Stimulated activated CD8-positive, alpha-beta memory T cell treated with anti-CD3 and anti-CD28 coated beads, Interleukin-4, amount 100 ng/mL, for 24 hours (primary cell): ENCODE data around the gene CEACAM3.

ENCODE experiments used
- DNase-seq: peaks from one replicate; pipeline ENCODE4 v3.0.0-alpha.2; 2020; ENCODE audit warnings: low read depth

Gene CEACAM3

DNA sequence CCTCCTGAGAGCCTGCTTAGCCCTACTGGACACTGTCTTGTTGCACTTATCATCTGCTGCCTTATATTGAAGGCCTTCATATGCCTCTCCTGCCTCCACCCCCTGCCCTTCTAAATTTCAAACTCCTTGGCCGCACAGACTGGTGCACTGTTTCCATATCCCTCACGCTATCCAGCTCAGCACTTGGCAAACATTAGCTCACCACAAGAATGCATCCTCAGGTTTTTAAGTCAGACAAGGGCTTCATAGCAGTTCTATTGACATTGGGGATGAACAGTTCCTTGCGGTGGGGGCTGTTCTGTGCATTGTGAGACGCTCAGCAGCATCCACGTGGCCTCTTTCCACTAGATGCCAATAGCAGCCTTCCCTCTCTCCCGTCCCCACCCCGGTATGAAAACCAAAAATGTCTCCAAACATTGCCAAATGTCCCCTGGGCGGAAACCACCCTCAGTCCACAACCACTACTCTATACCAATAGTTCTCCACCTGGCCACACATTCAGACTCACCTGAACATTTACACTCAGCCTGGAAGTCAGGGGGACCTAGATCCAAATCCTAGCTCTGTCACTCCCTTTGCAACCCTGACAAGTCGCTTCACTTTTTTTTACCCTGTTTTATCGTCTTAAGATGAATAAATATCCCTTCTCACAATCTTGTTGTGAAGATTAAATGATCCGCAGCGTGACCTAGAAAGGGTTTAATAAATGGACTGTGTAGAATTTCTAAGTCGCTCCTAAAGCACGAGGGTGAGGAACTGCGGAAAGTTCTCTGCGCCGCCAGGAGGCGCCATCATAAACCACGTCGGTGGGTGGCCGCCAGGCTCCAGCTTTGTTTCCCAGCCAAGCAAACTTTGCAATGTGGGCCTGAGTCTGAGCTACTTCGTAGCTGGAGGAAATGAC, 3.6 kb upstream of the CEACAM3 start:
- peak; percentile 51 for DNase-seq

DNA sequence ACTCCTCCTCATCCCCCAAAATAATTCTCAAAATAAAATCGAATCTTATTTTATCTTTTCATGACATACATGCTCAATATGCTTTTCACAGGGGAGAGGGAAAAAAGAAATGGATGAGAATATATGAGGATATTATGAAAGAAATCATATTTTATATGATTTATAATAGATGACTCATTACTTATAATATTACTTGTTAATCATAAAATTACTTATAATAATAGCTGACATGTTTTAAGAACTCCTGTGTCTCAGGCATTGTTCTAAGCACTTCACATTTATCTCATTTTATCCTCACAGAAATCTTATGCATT, 3.0 kb upstream of the CEACAM3 start:
- no peak for DNase-seq

DNA sequence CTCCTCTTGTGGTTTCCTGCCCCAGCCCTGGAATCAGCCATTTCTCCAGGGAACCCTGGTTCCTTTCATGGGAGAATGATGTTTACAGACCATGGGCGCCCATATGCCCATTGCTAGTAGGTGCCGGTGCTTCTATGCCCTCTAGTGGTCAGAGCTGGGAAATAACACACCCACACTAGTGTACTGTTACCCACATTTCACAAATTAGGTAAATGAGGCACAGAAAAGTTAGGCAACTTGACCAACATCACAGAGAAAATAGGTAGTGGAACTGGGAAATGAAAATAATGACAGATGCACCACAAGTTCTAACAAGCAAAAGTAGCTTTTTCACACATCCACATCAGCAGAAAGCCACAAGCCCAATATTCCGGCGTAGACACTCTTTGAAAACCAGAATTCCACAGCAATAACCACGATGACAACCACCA, 1.3 kb upstream of the CEACAM3 start:
- DNase-seq, result peak; percentile 40

DNA sequence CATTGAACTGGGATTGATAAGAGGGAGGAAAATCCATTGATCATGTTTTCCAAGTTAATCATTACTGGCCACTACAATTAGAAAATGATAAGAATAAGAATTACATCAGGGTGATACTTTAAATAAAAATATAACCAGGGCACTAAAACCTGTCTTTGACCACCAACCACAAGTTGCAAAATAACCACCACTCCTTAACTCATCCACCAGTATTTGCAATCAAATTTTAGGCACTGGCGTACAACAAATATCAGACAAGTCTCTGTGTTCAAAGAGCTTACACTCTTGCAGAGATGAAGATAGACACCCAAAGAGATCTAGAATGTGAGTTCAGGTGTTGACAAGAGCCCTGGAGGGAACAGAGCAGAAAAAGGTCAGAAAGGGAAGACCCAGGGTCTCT, 514 bp downstream of the CEACAM3 start:
- no peak for DNase-seq

DNA sequence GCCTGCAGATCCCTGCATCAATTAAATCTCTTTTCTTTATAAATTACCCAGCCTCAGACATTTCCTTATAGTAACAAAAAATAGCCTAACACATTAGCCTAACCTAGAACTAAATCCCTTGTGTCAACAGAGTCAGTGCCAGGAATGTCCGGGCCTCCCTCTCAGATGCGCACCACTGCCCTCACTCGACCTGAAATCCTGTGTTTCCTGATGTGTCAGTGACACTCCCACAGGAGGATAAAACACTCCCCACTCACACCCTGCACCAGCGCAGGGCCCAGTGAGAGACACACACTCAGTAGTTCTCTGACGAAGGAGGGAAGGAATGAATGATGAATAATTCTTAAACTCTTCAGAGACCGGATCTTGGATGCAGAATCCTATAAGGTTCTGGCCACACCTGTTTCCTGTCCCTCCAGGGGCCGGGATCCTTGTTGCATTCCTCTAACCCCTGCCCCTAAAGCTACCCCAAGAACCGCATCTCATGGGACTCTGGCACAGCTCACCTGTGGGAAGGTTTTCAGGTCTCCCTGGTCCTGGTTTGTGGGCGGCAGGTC, 3.1 kb downstream of the CEACAM3 start:
- DNase-seq, result no peak

DNA sequence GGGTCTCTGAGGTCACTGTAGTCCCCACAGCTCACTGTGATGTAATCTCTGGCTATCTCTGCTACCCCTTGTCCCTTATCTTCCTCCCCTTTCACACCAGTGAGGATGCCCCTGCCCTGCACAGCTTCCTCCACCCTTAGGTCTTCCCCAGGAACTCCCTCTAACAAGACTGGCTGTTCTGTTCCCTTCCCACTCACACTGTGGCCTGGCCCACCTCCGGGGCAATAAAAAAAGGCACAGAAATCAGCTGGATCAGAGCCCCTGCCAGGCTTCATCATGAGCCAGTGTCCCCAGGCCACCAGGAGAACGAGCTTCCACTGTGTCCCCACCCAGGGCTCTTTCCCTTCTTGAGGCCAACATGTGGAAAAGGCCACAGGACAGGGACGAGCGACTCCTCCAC, 4.6 kb downstream of the CEACAM3 start:
- DNase-seq, result no peak

DNA sequence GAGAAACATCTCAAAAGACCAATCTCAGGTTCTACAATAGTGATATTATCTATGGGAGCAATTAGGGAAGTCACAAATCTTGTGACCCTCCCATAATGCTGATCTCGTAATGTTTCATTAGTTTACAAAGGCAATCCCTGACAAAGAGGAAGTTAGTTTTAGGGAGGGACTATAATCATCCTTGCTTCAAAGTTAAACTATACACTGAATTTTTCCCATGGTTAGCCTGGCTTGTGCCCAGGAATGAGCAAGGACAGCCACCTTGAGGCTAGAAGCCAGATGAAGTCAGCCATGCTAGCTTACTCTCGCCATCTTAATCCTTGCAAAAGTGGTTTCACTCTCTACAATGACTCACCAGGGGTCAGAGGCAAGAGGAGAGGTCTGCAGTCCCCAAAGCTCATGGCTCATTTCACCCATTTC, 5.4 kb downstream of the CEACAM3 start:
- DNase-seq, result no peak

DNA sequence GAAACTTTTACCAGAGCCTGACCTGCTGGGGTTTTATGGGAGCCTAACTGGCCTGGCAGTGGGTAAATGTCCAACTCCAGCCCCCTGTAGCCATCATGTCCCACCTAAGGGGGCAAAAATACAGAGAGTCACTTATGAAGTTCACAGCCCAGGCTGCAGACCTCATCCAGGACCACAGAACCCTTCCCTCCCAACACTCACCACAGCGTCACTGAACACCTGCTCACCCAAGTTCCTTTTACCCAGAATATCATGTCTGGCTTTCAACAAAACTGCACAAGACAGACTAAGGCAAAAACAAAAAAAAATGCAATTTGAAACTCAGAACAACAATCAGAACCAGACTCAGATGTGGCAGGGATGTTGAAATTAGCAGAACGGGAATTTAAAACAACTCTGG, 6.4 kb downstream of the CEACAM3 start:
- DNase-seq, result no peak

DNA sequence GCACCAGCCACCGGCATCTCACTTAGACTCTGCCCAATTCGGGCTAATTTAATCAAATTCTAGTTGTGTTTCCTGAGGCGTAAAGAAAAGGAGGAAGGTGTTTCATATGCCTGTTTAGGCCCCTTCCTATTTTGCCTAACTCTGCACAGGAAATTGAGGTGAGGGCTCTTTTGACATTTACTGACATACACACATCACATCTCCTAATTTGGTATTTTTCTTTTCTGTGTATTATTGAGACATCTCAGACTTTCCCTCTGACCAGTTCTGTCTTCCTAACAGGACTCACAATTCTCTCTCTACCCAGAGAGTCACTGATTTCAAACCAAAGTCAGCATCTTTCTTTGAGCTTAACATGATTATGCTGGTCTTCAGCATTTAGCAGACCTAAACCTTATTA, 7.9 kb downstream of the CEACAM3 start:
- no peak for DNase-seq

DNA sequence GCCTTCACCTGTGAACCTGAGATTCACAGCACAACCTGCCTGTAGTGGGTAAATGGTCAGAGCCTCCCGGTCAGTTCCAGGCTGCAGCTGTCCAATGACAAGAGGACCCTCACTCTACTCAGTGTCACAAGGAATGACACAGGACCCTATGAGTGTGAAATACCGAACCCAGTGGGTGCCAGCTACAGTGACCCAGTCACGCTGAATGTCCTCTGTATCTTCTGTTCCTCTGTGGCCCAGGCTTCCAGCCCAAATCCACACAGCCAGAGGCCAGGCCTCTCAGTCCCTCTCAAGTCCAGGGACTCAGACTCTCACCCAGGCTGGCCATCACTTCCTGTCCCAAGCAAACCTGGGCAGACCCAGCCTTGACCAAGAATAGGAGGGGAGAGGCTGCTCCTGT, 10.8 kb downstream of the CEACAM3 start:
- no peak for DNase-seq

DNA sequence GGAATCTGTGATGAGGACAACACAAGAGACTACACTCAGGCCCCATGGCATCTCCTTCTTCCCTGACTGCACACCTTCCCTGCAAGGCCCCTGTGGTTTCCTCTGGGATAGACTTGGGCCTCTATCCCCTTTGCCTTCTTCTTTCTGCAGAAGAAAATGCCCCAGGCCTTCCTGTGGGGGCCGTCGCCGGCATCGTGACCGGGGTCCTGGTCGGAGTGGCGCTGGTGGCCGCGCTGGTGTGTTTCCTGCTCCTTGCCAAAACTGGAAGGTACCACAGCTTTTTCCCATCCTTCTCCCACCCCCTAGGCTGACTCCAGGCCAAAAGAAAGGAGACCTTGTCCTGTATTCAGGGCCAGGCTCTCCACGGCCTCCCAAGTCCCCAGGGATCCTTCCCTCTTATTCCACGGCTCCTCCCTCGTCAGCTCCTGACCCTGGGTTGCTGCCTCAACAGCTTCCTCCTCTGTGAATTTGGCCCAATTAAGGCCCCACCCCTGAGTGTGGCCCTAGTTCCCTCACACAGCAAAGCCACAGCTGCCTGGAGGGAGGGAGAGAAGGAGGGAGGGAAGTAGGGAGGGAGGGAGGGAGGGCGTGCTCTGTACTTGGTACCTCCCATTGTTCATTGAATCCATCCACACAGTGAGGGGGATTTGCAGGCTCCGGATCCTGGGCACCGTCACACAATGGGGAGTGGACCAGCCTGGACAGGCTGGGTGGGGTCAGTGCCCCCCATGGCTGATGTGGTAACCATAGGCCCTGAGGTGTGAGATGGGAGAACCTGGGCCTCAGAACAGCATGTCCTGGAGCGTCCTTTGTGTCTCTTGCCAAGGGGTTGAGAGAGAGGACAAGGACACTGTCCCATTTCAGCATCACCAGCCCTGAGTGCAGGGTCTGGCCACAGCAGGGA, 12.5 kb downstream of the CEACAM3 start:
- DNase-seq, result no peak

DNA sequence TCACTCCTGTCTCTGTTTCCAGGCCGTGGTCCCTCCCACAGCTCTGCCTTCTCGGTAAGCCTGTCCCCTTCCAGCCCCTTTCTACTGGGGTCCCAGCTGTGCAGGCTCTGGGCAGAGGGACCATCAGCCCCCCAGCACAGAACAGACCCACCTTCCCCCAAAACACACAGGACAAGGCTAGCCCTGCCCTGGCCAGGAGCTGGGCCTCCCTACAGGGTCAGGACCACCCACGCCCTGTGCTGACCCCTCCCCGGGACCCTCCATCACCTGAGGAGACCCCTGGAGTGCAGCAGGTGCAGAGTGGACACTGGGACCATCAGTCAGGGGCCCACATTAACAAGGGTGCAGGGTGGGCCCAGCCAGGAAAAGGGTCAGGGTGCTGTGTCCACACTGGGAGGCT, 13.9 kb downstream of the CEACAM3 start:
- DNase-seq, result no peak

DNA sequence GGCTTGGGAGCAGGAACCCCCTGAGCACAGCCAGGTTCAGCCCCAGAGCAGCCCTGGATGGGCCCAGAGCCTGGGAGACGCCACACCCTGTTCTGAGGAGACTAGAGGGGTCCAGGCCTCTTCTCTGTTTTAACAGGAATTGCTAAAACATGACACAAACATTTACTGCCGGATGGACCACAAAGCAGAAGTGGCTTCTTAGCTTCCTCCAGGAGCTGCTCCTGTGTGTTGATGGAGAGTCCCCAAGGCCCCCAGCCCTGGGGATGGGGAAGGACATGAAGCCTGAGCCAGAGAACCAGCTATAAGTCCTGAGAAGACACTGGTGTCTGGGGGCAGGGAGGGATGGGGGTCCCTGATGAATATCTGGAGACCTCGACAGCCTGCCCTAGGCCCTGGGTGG, 14.6 kb downstream of the CEACAM3 start:
- no peak for DNase-seq

DNA sequence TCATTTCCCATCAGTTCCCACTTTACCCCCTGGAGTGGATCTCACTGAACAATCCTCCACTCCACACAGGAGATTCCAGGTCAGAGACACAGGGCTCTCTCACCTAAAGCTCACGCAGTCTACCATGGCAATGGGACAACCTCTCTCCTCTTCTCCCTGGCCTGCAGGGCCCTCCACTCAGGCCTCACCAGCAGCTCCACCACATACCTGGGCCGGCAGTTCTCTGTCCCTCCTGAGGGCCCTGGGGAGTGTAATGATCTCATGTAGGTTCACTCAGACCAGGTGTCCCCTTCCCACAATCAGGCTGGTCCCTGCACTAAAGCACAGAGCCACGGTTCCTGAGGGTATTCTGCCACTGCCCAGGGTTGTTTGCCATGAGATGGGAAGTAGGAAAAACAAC, 15.6 kb downstream of the CEACAM3 start:
- DNase-seq, result no peak

DNA sequence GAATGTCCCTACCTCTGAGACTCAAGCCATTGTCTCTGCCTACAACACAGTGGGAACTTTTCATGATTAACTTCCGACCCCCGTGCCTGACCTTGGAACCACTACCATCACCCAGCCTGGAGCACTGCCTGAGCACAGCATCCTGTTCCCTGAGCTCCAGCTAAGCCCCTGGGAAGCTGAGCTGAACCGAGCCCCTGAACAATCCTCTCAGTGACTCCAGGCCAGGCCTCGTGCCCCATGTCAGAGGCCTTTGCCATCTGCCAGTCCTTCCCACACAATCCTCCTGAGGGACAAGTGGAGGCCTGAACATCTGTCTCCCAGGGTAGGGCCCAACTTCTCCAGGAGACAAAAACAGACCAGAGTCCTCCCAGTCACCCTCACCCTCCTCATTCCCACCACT, 17.5 kb downstream of the CEACAM3 start:
- no peak for DNase-seq

DNA sequence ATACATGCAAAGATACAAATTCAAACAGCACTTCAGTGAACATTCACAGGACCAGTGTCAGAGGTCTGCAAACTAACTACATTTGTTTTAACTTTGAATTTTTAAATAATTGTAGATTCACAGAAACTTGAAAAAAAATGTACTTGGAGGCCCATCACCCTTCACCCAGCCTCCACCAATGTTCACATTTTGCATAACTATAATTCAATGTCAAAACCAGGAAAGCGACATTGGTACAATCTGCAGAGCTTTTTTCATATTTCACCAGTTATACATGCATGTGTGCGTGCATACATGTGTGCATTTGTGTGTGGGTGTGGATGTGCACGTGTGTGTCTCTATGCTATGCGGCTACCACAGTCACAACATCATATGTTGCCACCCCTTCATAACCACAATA, 18.9 kb downstream of the CEACAM3 start:
- DNase-seq, result no peak

DNA sequence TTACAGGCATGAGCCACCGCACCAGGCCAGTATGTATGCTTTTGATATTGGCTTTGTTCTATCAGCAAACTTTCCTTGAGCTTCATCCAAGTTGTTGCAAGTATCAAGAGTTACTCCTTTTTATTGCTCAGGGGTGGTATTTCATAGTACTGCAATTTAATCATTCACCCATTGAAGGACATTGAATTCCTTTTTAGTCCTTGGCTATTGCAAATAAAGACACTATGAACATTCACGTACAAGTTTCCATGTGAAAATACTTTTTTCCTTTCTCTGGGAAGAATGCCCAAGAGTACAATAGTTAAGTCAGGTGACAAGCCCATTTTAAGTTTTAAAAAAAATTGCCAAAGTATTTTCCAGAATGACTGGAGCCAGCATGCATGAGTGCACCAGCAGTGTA, 20.4 kb downstream of the CEACAM3 start:
- DNase-seq, result no peak

DNA sequence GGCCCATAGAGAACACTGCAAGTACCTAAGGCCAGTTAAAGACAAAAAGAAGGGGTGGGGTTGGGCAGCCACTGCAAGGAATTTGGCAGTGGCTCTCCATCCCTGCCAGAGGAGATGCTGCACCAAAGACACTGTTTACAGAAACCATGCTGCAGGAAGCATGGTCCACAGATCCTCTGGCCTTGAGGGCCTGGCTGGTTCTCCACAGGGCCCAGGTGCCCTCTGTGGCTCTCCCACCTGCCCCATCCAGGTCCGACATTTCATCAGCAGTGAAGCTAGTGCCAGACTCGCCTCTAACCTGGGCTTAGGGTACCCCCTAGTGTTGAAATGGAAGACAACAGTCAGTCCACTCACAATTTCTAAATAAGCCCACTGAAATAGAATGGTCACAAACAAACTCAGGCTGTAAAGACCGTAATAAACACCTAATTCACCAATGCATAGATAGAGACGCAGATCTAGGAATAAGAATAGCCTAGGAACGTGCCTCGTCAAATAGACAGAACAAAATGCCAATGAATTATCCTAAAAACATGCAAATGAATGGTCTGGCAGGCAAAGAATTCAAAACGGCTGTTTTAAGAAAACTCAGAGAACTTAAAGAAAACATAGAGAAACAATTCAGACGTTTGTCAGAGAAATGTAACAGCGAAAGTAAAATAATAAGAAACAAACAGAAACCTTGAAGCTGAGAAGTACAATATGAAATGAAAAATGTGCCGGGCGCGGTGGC, 24.8 kb downstream of the CEACAM3 start:
- no peak for DNase-seq

DNA sequence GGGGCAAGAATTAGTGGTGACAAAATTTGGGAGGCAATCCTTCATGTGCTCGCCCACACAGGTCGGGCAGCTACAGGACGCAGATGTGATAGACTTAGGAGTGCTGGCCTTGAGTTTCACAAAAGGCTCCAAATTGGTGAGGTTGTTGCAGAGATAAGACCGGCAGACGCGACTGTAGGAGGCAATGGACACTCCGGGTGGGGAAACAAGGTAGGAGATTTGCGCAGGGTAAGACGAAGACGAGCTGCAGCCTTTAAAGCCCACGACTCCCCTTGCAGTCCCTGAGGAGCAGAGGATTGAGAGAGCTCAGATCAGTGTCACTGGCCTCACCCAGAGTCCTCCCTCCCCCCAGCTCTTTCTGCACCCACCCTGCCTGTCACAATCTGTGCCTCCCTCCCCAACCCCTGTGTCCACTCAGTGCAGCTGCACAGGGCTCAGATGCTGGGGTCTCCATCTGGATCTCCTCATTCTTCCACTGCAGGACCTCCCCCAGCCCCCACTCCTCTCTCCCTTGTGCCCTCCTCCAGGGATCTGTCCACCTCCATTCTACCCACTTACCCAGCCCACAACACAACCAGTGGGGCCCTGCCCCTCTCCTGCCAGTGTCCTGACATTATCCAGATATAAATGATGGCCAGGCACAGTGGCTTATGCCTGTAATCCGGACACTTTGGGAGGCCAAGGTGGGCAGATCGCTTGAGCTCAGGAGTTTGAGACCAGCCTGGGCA, 41.8 kb downstream of the CEACAM3 start:
- no peak for DNase-seq

DNA sequence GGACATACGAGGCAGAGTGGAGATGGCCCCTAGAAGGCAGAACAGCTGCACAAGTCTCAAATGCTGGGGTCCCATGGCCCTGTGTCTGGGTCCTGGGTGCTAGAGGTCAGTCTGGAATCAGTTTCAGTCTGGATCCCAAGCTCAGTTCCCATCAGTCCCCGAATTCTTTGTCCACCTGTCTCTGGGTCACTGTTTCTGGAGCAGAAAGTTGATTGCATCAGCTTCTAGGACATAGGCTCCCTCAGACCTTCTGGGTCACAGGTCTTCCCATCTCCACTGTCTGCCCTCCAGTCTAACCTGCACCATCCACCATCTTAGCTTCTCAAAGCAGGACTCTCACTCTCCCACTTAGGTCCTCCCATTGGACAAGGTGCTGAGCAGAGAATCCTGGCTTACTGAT, 42.8 kb downstream of the CEACAM3 start:
- no peak for DNase-seq

DNA sequence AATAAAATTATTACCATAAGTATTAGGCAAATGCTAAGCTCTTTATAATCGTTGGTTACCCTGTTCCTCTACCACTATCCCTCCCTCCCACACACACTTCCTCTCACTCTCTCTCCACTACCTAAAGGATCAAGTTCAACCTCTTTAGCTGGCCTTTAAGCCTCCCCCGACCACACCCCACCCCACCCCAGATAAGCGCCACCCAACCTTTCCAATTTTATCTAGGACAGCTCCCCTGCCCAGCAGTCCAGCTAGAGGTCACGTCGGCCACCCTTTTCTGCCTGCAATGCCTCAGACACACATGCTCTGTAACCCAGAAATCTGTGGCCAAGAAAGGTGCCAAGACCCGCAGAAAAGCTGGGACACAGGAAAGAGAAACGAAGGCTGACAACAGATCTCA, 47.0 kb downstream of the CEACAM3 start:
- no peak for DNase-seq

DNA sequence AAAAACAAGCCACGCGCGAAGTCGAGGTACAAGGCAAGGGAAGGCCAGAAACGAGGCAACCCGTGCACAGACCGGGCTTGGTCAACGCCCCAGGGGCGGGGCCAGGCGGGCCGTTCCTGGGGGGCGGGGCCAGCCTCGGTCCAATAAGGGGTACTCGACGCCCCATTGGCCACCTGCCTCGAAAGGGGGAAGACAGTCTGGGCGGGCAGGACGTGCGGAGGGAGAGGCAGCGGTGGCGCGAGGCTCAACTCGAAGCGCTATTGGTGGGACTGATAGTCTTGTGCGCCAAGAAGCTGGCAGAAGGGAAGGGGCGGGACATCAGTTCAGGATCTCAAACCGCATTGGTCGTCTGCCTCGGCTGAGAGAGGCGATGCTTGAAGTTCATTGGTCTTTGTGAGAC, 48.2 kb downstream of the CEACAM3 start, which contains the start of gene LYPD4:
Gene LYPD4 (minus strand): TSS at position 83 of the 400 bp plus-strand sequence. CDS start 5,398 bp downstream, outside the sequence.
- DNase-seq, result no peak
